GM08714 (cell line): ENCODE results near the gene SPATS2.

Source experiments
- H3K4me3 ChIP-seq: fragments of 200-500 bp; sonication (Bioruptor generic); 2 replicates; pipeline ENCODE4 v1.5.1; 2014; ENCODE audit warnings: mild to moderate bottlenecking, low read length, inconsistent platforms
- ZNF274 ChIP-seq: IDR thresholded peaks from 2 replicates; pipeline ENCODE4 v1.6.1; 2012; ENCODE audit warnings: mild to moderate bottlenecking, low read depth, low read length

The SPATS2 gene

DNA sequence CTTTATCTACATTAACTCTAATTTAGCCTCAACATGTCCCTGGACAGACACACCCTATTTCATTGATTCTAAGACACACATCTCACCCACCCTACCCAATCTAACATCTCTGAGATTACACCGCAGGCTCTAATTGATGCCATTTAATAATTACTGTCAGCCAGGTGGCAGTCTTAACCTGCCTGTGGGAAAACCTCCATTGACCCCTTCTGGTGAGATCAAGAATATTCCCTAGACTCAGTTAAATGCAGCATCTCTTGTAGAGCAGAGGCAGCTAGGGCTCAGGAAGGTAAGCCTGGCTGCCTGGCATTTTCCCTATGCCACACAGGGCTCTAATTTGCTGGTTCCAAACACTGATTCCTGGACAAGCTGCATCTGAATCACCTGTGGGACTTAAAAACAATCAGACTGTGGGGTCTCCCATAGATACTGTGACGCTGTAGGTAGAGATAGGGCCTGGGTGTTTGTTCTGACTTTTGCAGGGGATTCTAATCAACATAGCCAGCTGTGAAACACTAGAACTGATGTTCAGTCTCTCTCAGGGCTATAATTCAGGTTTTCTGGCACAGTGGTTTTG lies 186.3 kb downstream of the SPATS2 start:
- TF ChIP-seq ZNF274: no peak
- no peak overlapping the region for H3K4me3 ChIP-seq

- H3K4me3 ChIP-seq: no peak overlapping the region
- no peak for TF ChIP-seq ZNF274
Measured at GRCh38 chr12:49554266-49554665, 187.0 kb downstream of the SPATS2 start.

- no peak for TF ChIP-seq ZNF274
- H3K4me3 ChIP-seq: no peak overlapping the region
Measured at GRCh38 chr12:49555631-49556390, 188.5 kb downstream of the SPATS2 start.

DNA sequence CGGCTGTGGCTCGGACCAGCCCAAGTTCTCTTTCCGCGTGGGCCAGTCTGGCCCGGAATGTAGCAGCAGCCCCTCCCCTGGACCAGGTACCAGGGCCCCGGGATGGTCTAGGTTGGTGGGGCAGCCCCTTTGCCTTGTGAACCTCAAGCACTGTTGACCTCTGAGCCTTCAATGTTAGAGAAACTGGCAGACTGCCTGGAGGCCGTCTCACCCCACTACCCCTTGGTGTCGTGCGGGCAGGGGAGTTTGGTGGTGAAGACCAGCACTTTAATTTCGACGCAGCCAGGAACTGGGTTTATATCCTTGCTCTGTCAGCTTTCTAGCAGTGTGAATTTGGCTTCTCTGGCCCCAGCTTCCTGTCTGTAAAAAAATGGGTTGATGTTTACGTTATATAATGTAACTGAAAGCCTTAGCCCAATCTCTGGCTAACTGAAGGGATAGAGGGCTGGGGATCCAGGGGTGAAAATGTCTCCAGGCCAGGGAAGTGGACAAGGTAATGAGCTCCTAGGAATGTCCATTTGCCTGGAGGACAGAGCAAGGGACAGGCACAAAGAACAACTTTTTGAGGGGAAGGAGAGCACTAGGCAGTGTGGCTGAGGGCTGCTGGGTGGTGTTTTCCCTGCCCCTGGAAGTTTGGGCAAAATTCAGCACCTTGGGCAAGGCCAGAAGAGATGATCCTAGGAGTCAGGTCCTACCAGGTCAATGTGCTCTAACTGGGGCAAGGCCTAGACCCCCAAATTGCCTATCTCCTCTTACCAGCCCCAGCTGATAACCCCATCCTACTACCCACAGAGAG lies 189.3 kb downstream of the SPATS2 start:
- H3K4me3 ChIP-seq: no peak overlapping the region
- TF ChIP-seq ZNF274: no peak

DNA sequence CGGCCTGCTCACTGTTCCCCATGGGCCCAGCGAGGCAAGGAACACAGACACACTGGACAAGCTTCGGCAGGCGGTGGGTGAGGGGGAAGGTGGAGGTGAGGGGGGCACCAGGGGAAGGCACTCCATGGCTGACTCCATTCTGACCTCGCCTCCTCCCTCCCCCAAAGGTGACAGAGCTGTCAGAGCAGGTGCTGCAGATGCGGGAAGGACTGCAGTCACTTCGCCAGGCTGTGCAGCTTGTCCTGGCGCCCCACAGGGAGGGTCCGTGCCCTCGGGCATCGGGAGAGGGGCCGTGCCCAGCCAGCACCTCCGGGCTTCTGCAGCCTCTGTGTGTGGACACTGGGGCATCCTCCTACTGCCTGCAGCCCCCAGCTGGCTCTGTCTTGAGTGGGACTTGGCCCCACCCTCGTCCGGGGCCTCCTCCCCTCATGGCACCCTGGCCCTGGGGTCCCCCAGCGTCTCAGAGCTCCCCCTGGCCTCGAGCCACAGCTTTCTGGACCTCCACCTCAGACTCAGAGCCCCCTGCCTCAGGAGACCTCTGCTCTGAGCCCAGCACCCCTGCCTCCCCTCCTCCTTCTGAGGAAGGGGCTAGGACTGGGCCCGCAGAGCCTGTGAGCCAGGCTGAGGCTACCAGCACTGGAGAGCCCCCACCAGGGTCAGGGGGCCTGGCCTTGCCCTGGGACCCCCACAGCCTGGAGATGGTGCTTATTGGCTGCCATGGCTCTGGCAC lies 190.1 kb downstream of the SPATS2 start:
- H3K4me3 ChIP-seq: no peak overlapping the region
- TF ChIP-seq ZNF274: no peak

DNA sequence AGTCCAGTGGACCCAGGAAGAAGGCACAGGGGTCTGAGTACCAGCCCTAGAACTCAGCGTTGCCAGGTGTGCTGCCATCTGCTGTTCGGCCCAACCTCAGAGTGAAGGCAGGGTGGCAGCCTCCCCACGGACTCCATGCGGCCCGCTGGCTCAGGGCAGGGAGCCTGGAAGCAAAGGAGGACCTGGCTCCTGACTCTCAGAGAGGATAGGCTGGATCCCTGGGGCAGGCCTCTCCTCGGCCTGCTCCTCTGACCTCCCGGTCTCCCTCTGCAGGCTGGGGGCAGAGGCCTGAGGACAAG lies 190.6 kb downstream of the SPATS2 start:
- H3K4me3 ChIP-seq: no peak overlapping the region
- no peak for TF ChIP-seq ZNF274

GRCh38 chr12:49558526-49558925 lies 191.3 kb downstream of the SPATS2 start:
- no peak for TF ChIP-seq ZNF274
- no peak overlapping the region for H3K4me3 ChIP-seq

GRCh38 chr12:49559011-49559675 lies 191.9 kb downstream of the SPATS2 start:
- no peak for TF ChIP-seq ZNF274
- H3K4me3 ChIP-seq: no peak overlapping the region

GRCh38 chr12:49560695-49561094 lies 193.4 kb downstream of the SPATS2 start:
- no peak for TF ChIP-seq ZNF274

GRCh38 chr12:49562233-49562632 lies 195.0 kb downstream of the SPATS2 start:
- TF ChIP-seq ZNF274: no peak
- no peak overlapping the region for H3K4me3 ChIP-seq

More at GRCh38 chr12:49560695-49561094, 193.4 kb downstream of the SPATS2 start:
- no peak overlapping the region for H3K4me3 ChIP-seq

DNA sequence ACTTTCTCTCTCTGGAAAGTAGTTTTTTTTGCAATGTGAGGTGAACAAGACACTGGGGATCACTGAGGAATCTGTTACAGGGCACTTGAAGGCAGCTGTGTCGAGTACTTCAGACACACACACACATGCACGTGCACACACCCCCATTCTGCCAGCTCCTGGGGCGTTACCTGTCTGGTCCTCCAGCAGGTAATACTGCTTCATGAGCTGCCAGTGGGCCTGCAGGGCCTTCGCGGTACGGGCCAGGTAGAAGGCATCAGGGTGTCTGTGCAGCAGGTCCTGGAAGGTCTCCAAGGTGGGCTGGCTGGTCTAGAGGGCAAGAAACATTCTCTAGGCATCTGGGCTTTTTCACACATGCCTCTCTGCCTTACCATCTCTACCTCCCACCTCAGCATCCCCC lies 195.6 kb downstream of the SPATS2 start:
- TF ChIP-seq ZNF274: no peak
- H3K4me3 ChIP-seq: no peak overlapping the region

DNA sequence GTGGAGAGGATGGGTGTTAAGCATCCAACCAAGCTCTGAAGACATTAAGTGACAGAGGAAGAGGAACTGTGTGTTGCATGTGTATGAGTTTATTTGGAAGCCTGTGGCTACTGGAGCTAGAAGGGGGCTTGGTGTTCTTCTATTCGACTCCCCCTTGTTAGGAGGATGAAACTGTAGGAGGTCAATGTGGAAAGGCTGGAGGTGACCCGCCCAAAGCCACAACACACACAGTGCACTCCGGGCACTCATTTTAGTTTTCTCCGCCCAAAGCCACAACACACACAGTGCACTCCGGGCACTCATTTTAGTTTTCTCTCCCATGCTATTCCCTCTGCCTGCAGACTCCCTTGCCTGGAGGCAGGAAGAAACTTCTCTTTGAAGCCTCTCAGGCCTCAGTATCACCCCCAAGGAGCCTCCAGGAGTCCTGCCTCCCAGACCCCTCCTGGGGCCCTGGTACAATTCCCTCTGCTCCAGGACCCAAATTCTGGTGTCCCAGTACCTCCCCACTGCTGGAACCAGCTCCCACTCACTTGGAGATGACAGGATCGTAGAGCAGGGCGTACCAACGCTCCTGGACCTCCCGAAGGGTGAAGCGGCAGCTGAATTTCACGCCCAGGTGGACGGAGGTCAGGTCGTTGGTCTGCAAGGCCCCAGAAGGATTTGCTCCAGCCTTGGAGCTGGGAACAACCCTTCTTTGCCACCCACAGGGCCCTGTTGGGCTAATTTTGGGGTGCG lies 196.9 kb downstream of the SPATS2 start:
- H3K4me3 ChIP-seq: no peak overlapping the region
- TF ChIP-seq ZNF274: no peak

- no peak for TF ChIP-seq ZNF274
- no peak overlapping the region for H3K4me3 ChIP-seq
Measured at GRCh38 chr12:49564686-49565405, 197.6 kb downstream of the SPATS2 start.
